Measurements from ENCODE around the gene COPS9.

COPS9 gene

DNA sequence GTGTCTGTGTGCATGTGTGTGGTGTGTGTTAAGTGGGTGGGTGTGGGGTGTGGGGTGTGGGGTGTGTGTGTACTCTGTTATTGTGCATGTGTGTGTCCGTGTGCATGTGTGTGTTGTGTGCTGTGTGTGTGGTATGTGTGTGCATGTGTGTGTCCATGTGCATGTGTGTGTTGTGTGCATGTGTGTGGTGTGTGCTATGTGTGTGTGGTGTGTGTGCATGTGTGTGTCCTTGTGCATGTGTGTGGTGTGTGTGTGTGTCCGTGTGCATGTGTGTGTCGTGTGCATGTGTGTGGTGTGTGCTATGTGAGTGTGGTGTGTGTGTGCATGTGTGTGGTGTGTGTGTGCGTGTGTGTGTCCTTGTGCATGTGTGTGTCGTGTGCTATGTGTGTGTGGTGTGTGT, 11.3 kb upstream of the COPS9 start:
- no peak for DNase-seq

DNA sequence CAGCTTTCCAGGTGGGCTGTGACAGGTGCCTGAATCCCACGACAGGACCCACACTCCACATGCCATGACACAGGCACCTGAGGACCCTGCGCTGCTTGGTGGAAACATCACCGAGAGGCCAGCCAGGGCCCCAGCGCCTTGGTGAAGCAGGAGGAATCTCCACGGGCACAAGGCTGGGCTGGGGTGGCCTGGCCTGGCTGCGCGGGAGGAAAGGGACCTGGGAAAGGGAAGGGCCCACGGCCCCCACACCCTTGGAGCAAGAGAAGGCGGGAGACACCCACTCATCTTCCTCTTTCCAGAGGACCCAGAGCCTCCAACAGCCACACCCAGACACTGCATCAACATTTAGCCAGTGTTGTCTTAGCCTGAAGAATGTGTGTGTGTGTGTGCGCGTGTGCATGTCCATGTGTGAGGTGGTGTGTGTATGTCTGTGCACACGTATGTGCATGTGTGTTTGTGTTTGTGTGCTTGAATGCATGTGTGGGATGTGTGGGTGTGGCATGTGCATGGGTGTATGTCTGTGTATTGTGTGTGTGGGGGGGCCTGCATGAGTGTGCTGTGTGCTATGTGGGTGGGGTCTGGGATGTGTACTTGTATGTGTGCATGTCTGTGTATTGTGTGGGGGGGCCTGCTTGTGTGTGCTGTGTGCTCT, 10.6 kb upstream of the COPS9 start:
- no peak for DNase-seq

DNA sequence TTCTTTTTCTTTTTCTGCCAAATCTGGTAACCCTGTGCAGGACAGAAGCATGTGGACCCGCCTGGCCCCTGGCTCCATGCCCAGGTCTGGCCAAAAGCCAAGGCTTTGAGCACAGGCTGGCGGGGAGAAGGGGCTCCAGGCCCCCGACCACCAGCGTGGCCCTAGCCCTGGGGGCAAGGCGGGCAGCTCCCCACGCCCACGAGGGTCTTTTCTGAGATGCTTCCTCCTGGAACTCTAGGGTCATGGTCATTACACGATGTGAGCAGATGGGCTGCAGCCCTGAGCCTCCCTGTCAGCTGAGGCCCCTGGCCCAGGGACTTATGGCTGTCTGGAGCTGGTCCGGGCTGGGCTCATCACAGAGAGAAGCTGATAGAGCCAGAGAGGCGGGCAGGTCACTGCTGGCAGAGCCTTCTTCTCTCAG, 10.0 kb upstream of the COPS9 start:
- no peak for DNase-seq

DNA sequence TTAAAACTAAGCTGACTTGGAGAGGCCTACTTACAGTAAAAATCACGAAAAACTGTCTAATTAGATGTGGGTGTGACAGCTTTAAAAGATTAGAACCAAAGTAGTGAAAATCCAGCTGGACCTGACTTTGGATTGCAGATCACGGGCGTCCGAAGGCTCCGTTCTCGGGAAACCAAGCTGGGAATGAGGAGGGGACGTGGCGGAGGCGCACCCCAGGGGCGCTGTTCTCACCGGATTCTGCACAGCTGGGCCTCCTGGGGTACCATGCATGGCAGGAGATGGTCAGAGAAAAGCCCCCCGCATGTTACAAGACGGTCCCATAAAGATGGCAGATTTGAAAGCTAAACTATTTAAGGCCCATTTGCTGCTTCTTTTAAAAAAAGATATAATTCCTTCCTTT, 9.4 kb upstream of the COPS9 start:
- DNase-seq: no peak

DNA sequence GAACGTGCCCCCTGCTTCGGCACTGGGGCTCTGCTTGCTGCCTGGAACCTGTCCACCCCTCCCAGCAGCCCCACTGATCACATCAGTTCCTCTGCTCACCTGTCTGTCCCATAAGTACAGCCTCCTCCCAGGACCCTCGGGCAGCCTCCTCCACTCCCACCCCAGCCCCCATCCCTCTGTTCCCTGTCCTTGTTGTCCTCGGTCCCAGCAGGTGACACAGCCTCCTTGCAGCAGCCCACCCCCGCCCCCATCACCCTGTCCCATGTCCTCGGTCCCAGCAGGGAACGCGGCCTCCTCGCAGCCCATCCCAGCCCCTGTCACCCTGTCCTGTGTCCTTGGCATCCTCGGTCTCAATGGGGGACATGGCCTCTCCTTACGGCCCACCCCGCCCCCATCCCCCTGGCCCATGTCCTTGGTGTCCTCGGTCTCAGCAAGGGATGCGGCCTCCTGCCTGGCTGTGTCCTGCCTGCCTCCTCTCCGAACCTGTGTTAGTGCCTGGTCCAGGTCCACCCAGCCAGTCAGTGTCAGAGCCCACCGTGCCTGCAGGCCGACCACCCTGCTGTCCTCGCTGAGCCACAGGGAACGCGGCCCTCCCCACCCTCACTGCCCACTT, 8.7 kb upstream of the COPS9 start:
- DNase-seq: no peak

DNA sequence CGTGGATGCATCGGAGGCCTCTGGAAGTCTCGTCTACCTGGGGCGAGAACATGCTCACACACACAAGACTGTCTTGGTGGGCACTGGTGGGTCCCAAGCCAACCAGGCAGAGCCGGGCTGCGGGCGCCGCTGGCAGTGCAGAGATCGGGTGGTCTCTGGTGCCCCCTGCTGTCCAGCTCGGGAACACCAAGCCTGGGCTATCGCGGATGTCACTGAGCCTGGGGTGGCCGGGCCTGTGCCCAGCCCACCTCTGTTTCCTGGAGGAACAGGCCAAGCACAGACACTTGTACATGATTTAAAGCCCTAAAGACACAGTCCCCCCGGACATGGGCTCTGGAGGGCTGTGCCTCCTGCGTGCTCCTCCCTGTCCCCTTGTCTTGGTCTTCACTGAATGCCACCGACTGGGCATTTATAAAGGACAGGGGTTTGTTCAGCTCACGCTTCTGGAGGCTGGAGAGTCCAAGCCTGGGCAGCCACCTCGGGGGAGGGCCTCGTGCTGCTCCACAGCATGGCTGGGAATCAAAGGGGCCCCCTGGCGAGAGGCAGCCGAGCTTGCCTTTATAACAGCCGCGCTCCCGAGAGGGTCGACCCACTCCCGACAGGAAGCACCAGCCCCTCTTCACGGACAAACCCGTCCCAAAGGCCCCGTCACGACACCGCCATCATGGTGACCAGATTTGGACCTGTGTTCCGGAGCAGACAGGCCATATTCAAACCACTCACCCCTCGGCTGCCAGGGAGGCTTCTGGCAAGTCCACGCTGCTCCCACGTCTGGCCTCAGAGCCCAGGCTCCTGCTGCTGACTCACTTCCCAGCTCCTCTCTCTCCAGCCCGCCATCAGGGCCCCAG, 7.9 kb upstream of the COPS9 start:
- peak; percentile 93 for DNase-seq

DNA sequence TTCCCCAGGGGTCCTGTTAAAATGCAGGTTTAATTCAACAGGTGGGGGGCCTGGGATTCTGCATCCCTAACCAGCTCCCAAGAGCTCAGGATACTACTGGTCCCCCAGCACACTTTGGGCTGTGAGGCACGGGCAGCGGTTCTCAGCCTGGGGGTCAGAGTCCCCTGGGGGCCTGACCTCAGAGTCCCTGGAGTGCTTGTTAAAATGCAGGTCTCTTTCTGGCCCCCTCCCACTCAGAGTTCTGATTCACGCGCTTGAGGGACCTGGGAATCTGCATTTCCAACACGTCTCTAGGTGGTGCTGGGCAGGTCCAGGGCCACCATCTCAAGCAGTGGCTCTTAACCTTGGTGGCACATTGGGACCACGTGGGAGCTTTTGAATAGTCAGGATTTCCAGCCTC, 7.2 kb upstream of the COPS9 start:
- no peak for DNase-seq

DNA sequence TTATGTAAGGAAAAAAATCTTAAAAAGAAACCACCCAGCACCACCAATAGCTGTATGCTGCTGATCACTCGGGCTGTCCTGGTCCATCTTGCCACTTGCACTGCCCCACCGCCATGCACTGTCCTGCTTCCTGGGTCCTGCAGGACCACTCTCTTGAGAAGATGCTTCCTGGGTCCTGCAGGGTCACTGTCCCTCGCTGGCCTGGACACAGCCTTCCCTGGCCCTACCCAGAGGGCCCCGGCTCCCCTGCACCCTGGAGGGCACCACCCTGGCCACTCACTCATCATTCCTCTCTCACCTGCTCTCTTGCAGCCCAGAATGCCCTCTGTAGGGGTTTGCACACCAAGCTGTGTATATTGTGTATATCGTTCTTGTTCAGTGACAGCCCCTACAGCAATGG, 6.8 kb upstream of the COPS9 start:
- no peak for DNase-seq

DNA sequence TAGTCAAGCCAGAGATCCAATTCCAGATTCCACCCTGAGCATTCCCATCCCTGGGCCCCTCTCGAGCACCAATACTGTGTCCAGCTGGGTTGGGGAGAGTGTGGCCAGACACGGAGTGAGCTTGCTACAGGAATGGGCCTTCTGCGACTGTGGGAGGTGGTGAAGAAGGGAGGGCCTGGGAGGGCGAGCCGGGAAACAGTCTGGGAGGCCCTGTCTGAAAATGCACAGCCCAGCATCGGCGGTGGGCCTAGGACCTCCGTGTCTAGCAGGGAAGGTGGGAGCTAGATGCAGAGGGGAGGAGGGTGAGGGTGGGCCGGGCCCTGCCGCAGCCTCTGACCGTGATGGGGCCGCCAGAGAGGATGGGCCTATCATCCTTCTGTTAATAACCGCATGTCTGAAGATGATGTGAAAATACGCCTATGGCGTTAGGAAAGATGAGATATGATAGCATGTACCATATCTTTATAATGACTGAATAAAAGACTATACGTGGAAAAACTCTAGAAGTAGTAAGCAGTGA, 6.2 kb upstream of the COPS9 start:
- DNase-seq: no peak

DNA sequence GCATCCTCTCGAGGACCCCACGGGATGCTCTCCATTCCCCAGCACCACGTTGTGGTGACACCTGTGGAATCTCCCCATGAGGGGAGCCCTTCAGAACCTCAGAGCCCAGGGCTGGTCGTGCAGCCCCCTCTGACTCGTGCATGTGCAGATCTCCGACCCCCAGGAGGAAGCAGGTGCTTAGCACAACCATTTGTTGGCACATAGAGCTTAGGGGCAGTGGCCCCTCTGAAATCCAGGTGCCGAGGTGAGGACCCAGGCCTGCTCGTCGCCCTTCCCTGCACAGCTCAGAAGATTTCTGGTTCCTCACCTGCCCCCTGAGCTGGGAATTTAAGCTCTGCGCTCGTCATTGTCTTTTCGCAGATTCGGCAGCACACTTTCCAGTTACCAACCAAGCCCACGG, 5.6 kb upstream of the COPS9 start:
- DNase-seq: peak; percentile 46

DNA sequence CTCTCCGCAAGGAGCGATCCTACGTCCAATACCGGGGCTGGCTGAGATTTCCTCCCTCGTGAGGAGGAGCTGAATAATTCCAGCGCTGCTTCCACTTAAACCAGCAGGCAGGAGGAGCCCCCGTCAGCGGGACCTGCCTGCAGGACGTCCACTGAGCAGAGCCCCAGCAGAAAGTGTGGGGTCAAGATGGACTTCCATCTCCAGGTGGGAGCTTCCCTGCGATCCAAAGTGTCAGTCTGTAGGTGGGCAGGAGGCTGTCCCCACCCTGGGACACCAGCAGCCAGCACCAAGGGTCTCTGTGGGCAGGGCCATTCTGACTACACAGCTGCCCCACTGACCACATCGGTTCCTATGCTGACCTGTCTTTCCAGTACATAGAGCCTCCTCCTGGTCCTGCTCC, 4.8 kb upstream of the COPS9 start:
- DNase-seq: peak; percentile 41

DNA sequence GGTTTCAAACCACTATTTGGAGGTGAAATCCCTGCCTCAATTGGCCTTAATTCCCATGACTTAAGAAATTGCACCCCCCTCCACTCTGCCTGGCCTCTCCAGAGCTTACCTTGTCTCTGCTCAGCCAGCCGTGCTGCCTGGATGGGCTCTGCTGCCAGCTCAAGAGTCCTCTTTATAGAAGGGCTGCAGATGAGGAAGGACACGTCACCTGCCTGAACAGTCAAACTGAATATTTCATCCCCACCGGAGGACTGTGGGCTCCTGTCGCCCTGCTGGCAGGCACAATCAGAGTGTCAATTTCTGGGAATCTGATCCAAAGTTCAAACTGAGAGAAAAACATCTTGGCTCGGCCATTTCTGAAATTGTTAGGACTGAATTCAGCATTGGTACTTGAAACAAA, 4.4 kb upstream of the COPS9 start, which contains the start of gene OTOS:
Gene OTOS, minus strand, starts transcription at position 148 of the 400 bp plus-strand sequence. CDS start 332 bp downstream, outside the sequence.
- peak; percentile 50 for DNase-seq

DNA sequence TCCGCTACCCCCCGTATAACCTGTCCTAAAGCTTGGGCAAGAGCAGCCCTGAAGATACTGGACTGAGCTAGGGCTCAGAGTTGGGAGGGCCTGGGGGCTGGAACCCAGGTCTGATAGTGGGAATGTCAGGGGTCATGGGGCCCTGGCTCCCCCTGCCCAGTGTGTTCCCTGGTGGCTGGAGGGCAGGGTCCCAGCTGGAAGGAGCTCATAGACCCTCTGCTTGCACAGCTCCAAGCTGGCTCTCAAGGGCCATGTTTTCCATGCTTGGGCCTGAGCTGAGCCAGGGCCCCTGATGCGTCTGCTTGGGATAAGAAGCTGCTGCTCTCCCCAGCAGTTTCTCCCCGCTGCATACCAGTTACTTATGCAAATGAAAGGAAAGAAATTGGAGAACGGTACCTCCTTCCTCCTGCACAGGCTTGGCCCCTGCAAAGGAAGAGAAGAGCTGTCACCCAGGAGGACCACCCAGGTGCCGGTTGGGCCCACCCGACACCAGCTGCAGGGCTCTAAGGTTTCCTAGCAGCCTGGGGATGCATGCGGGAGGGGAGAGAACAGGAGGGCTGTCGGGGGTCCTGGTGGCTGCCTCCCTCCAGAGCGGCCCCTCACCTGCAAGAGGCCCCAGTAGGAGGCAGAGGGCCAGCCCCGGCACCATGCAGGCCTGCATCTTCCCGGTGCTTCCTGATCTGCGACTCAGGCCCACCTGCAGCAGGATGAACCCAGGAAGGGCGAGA, 3.7 kb upstream of the COPS9 start:
- peak; percentile 45 for DNase-seq

DNA sequence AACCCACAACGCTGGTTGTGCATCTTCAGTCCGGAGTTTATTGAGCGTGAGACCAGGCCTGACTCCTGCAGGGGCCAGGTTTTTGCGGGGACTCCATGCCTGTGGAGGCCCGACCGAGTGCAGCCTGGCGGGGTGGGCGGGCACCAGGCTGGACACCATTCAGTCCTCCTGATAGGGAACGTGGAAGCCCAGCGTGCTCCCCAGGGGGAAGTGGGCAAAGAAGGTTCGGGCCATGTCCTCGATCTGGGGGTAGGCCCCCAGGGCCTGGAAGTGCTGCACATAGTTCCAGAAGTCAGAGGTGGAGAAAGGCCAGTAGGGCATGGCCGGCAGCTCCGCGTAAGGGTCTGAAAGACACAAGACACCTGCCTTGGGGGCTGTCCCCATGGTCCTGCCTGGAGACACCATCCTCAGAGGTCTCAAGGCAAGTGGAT, 2.9 kb upstream of the COPS9 start:
- DNase-seq: peak; percentile 52

DNA sequence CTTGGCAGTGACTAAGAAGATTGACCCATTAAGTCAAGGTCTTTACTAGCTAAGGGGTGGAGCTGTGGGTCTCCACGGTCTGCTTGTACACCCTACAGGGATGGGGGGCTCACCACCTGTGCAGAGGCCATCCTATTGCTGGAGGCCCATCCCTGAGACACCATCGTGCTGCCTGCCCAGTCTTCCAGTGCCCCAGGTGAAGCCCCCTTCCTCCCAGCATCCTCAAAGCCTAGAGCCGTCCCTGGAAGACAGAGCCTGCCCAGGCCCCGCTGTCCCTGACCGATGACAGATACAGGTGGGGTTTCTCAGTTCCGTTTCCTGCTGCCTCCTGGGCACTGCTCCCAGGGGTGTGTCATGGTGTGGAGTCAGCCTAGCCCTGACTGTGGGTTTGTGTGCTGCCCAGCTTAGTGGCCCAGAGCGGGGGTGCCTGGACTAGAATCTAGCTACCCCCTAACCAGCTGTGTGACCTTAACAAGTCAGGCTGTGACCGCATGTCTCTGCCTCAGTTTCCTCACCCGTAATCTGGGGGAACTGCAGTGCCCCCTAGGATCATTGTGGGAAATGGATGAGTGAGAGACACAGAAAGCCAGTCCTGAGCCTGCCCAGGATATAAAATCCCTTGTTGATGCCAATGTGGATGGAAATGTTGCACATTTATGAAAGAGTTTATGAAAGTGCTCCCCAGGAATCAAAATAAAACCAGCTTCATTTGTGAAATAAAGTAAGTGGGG, 2.3 kb upstream of the COPS9 start:
- peak; percentile 57 for DNase-seq

DNA sequence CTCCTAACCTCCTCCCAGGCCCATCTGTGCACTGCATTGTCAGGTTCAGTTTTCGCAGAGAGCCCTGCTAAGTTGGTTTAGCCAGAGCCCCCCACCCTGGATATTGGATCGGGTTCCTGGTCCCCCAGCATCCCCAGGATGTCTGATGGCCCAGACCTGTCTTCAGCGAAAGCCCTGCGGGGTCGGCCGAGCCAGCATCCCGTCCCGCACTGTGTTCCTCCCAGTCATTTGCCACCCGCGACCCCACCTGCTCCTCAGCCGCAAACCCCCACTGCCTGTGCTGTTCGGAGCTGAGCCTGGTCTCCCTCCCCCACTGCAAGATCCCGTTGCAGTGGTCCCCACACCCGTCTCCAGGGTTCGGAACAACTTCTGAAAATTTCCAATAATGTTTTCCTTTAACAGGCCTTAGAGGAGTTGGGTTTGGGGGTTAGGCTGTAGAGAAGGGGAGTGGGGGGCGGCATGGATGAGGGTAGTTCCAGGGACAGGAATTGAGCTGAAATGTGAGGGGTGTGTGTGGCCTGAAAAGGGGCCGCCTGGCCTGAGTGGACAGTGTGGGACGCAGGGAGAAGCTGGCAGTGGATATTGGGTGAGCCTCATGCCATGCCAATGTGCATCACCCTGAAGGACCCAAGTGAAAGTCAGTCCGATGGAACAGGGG, 1.6 kb upstream of the COPS9 start:
- DNase-seq: peak; percentile 52

DNA sequence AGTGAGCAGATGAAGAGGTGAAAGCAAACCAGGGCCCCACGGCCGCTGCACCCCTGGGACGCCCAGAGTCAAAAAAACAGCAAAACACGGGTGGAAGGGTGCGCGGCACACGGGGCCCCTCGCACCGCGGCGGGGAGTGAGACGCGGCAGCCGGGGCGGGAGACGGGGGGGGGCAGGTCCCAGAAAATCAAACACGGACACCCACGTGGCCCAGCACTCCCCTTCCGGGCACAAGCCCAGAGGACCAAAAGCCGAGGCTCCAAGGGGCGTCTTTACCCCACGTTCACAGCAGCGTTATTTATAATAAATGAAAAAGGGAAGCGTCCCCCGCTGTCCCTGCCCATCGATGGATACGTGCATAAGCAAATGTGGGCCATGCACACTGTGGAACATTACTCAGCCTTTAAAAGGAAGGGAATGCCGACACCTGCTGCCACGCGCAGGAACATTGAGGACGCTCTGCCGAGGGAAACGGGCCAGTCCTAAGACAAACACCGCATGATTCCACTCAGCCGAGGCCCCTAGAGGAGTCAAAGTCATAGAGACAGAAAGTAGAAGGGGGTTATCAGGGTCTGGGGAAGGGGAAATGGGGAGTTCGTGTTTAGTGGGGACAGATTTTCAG, 677 bp upstream of the COPS9 start:
- DNase-seq: no peak

DNA sequence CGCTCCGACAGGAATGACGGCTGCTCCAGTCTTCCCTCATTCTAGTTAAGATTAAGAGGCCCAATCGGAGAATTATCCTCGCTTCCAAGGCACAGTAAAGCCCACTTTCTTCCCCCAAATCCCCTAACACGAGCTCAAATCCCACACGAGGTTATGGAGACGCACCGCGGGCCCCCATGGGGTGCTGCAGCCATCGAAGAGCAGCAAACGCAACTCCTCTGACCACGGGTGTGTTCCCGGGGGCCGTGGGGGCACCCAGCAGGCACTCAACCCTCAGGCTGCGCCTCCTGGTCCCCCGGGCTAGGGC, 446 bp downstream of the COPS9 start:
- DNase-seq: no peak

DNA sequence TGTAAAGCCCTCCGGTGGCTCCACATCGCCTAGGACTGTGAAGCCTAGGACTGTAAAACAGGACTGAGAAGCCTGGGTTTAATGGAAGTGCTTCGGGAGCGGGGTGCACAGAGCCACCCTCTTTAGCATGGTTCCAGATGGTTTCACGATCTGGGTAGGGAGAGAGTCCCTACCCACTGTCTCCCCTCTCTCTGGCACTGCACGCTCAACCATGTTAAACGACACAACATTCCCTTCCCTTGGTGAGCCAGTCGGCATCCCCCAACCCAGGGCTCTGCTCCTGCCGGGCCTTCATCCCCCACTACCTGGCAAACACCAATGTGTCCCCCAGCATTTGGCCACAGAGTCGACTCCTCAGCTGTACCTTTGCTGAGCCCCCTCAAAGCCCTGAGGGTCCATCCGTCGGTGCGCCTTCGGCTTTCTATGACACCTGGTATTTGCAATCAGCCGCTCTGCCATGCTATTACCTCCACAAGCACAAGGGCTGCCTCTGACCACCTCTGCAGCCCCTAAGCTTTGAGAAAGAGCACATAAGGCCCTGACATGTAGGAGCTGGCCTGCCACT, 1.1 kb downstream of the COPS9 start:
- no peak for DNase-seq

DNA sequence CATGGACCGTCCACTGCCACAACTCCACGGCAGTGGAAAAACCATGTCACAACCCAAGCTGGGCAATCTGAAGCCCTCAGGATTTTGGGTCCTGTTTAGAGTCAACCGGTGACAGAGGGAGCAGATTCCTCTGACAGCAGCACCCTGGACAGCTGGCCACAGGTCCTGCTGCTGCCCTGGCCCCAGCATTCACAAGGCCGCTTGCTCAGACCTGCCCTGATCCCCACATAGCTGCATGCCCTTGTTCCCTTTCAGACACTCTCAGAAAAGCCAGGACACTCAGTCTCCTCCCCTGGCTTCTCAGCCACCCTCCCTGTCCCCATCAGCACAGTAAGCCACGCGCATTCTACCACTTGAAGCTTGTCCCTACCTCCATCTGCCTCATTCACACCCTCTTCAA, 1.6 kb downstream of the COPS9 start:
- DNase-seq: peak; percentile 53

DNA sequence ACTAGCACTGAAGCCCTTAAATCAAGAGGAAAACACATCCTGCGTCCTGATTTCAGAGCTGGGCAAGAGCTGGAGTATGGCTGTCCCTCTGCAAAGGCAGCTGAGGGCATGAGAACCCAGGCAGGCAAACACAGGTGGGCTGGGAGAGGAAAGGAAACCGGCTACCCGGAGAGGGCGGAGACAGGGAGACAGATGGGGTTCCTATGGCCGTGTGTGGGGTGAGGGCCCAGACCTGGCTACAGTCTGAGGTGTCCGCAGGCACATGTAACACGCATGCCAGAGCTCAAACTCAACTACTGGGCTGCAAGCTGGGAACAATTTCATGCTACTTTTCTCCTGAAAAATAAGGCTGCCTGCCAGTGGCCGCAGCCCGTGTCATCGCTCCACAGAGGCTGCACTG, 2.7 kb downstream of the COPS9 start:
- DNase-seq: peak; percentile 27
